ENCODE results near the gene RILPL1.

DNA sequence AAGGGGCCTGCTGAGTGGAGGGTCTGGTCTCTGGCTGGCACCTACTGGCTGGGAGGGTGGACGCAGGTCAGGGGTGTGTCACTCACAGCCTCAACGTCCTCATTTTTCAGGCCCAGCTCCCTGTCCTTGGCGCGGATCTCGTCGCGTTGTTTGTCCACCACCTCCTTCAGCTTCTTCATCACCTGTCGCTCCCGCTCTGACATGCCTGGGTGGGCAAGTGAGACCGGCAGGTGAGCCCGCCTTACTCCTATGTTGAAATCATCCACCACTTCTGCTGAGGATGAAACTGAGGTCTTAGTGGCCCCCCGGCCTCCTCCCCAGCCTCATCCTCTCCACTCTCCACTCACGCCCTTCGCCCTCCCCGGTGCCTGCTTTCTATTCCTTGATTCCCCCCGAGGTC lies 34.2 kb downstream of the RILPL1 start:
- TF ChIP-seq POLR2AphosphoS5 (IDR thresholded peaks at IDR 0.05; ENCODE audit: low read depth, low read length) = no peak
- TF ChIP-seq POLR2A (IDR thresholded peaks at IDR 0.05; ENCODE audit: low read depth, low read length) = no peak
- TF ChIP-seq TAF1 (IDR thresholded peaks at IDR 0.05; ENCODE audit: low read depth, low read length) = no peak
